K562 (cell line): Measurements from ENCODE around the gene PREX1. TPM values are rescaled to one million over a fixed set of nuclear protein-coding genes. Genes with fewer than 3 reads are reported as not detected.

Source experiments
- ATAC-seq: fragments of 200-7000 bp; cut with Tn5 transposase; 3 replicates; pipeline ENCODE4 v1.9.1; 2020; ENCODE audit warnings: moderate library complexity
- BruUV-seq: library from RNA; stranded (reverse); fragments of 400-500 nt; replicated peaks from 2 replicates; lab custom pipeline; 2021; lab: Mats Ljungman, UMichigan
- CTCF ChIA-PET: fragments of 300-600 bp; formaldehyde crosslinking; extraction: SDS; loops from one replicate; lab custom pipeline; 2021; ENCODE audit warnings: low intra/inter-chr PET ratio; lab: Yijun Ruan, JAX
- POLR2A ChIA-PET: fragments of 300-600, 350-650 bp; sonication (Branson Sonifier 250); formaldehyde crosslinking; extraction: SDS; loops from one replicate; lab custom pipeline; 2021; ENCODE audit warnings: antibody characterized with exemption, inconsistent platforms; lab: Yijun Ruan, JAX
- DNase-seq, 4 experiments: peaks; one replicate each; pipeline versions ENCODE4 v3.0.0 to v3.0.0-alpha.2; 2011 to 2018; ENCODE audit warnings: low spot score in 3 of 4, mixed read lengths in 3 of 4; ENCODE audit errors: extremely low read depth in 1 of 4
- FAIRE-seq: peaks from 2 replicates; lab custom pipeline; 2011; peaks lifted over from hg19 to GRCh38; lab: Jason Lieb, UNC
- H2AFZ ChIP-seq: 2 replicates; pipeline ENCODE4 v1.6.0; 2011; ENCODE audit warnings: low read depth, low read length, control low read depth, inconsistent platforms
- H3K27ac ChIP-seq: fragments of 200-600 bp; 3 replicates; pipeline ENCODE4 v1.8.0; 2011; ENCODE audit warnings: low read depth, mild to moderate bottlenecking, control low read depth, inconsistent platforms, low read length, moderate library complexity, mixed read lengths; ENCODE audit errors: extremely low read depth
- H3K27me3 ChIP-seq, 2 experiments: fragments of 300-600 bp in 1 of 2; 2 replicates in 1 of 2; 3 replicates in 1 of 2; pipeline versions ENCODE4 v1.6.0 to v1.8.0; 2011; ENCODE audit warnings: inconsistent platforms in 2 of 2, low read length in 2 of 2, mild to moderate bottlenecking in 1 of 2, mixed read lengths in 1 of 2, moderate library complexity in 1 of 2; ENCODE audit not compliant: control insufficient read depth in 2 of 2, insufficient read depth in 2 of 2
- H3K36me3 ChIP-seq: fragments of 300-600 bp; 3 replicates; pipeline ENCODE4 v1.8.0; 2011; ENCODE audit warnings: mild to moderate bottlenecking, low read length, inconsistent platforms; ENCODE audit not compliant: control insufficient read depth, insufficient read depth
- H3K4me1 ChIP-seq, 2 experiments: fragments of 200-600 bp in 1 of 2; replicated peaks in 1 of 2; 2 replicates in 1 of 2; 3 replicates in 1 of 2; pipeline versions ENCODE4 v1.5.1 to v1.8.0; 2011; ENCODE audit warnings: inconsistent platforms in 2 of 2, low read length in 2 of 2, mild to moderate bottlenecking in 1 of 2, mixed read lengths in 1 of 2, moderate library complexity in 1 of 2; ENCODE audit not compliant: control insufficient read depth in 2 of 2, insufficient read depth in 2 of 2
- H3K4me2 ChIP-seq: 2 replicates; pipeline ENCODE4 v1.6.1; 2011; ENCODE audit warnings: low read length, control low read depth, inconsistent platforms, mixed read lengths; ENCODE audit not compliant: insufficient read depth
- H3K4me3 ChIP-seq: fragments of 200-600 bp; sonication (generic), shearing (Covaris generic); 2 replicates; pipeline ENCODE4 v1.5.1; 2016; ENCODE audit warnings: control low read depth, inconsistent platforms
- H3K79me2 ChIP-seq: fragments of 200-600 bp; 3 replicates; pipeline ENCODE4 v1.8.0; 2011; ENCODE audit warnings: low read length, inconsistent platforms; ENCODE audit not compliant: control insufficient read depth, insufficient read depth
- H3K9ac ChIP-seq, 2 experiments: 2 replicates each; pipeline versions ENCODE4 v1.6.0 to v1.6.1; 2011; ENCODE audit warnings: low read depth in 2 of 2, low read length in 2 of 2, control low read depth in 1 of 2, inconsistent platforms in 1 of 2, mild to moderate bottlenecking in 1 of 2, mixed read lengths in 1 of 2; ENCODE audit not compliant: insufficient read depth in 1 of 2
- H3K9me1 ChIP-seq: one replicate; pipeline ENCODE4 v1.6.0; 2011; ENCODE audit warnings: inconsistent platforms, mild to moderate bottlenecking, low read length, moderate library complexity; ENCODE audit not compliant: control insufficient read depth, insufficient read depth
- H3K9me3 ChIP-seq: replicated peaks from 2 replicates; pipeline ENCODE4 v1.5.1; 2011; ENCODE audit warnings: low read depth, low read length, inconsistent platforms; ENCODE audit not compliant: control insufficient read depth, insufficient read depth
- H4K20me1 ChIP-seq: replicated peaks from 2 replicates; pipeline ENCODE4 v1.6.1; 2011; ENCODE audit warnings: low read length, inconsistent platforms, mixed read lengths; ENCODE audit not compliant: control insufficient read depth, insufficient read depth
- KLF1 ChIP-seq: fragments of 450-650 bp; IDR thresholded peaks from 2 replicates; pipeline ENCODE4 v1.6.1; 2016; ENCODE audit warnings: missing genetic modification characterization, missing compliant biosample characterization
- KLF13 ChIP-seq: fragments of 450-650 bp; IDR thresholded peaks from 2 replicates; pipeline ENCODE4 v1.6.1; 2016; ENCODE audit warnings: missing genetic modification characterization, low read depth, mild to moderate bottlenecking, missing compliant biosample characterization, moderate library complexity, borderline replicate concordance
- MED1 ChIP-seq: sonication (generic); formaldehyde crosslinking; IDR thresholded peaks from 2 replicates; pipeline ENCODE4 v1.8.1; 2023; ENCODE audit warnings: missing genetic modification reagents, borderline replicate concordance
- NFATC3 ChIP-seq: fragments of 450-650 bp; IDR thresholded peaks from 2 replicates; pipeline ENCODE4 v1.6.1; 2017; ENCODE audit warnings: mild to moderate bottlenecking
- NRF1 ChIP-seq, 2 experiments: fragments of 450-650 bp; IDR thresholded peaks in 1 of 2; conservative IDR thresholded peaks in 1 of 2; 2 replicates each; pipeline ENCODE4 v1.6.1; 2014; ENCODE audit warnings: mild to moderate bottlenecking in 2 of 2
- POLR3G ChIP-seq: IDR thresholded peaks from 2 replicates; pipeline ENCODE4 v1.6.1; 2011; ENCODE audit not compliant: insufficient read length, insufficient replicate concordance; ENCODE audit errors: extremely low read depth
- SMARCE1 ChIP-seq: fragments of 450-650 bp; IDR thresholded peaks from 2 replicates; pipeline ENCODE4 v1.7.1; 2016; ENCODE audit warnings: mild to moderate bottlenecking
- ZBTB17 ChIP-seq: fragments of 450-650 bp; formaldehyde crosslinking; IDR thresholded peaks from 2 replicates; pipeline ENCODE4 v1.4.0; 2020; ENCODE audit warnings: mild to moderate bottlenecking
- ZKSCAN1 ChIP-seq: fragments of 150-350 bp; IDR thresholded peaks from 2 replicates; pipeline ENCODE4 v1.6.1; 2016; ENCODE audit warnings: low read depth, low read length
- ZNF41 ChIP-seq: fragments of 250-450 bp; sonication (Bioruptor Pico); conservative IDR thresholded peaks from 2 replicates; pipeline ENCODE4 v1.4.0; 2020; ENCODE audit warnings: mild to moderate bottlenecking
- WGBS: fragments of 100-300 bp; shearing (Covaris generic); methylation state at CpG from one replicate; pipeline ENCODE4 v1.1.6; 2016; ENCODE audit warnings: low coverage, mixed read lengths; ENCODE audit not compliant: insufficient coverage; ENCODE audit errors: missing lambda C conversion rate; 5-methylcytosine and 5-hydroxymethylcytosine counted together
- in situ Hi-C: fragments of 300-500 bp; cut with MboI; formaldehyde crosslinking; loops from 4 replicates; pipeline ENCODE4 v1.15.0; 2018; ENCODE audit warnings: inconsistent platforms, mixed read lengths
- intact Hi-C: fragments of 100-400 bp; cut with micrococcal nuclease; formaldehyde crosslinking; loops from 2 replicates; pipeline ENCODE4 v1.14.2; 2022
- polyA plus RNA-seq, 8 experiments: library from polyadenylated mRNA; depleted of rRNA in 4 of 8; stranded (reverse) in 5 of 8; unstranded in 3 of 8; fragments of >200 nt; fragmentation: Nextera tagmentation in 2 of 8; fragmentation: Illumina TruSeq in 1 of 8; extraction: Ambion mirVana in 2 of 8; extraction: Trizol in 1 of 8; gene quantifications; 2 replicates each; pipeline versions ENCODE4 v1.2.1 to v1.2.3, GENCODE V29; 2011 to 2014; ENCODE audit warnings: inconsistent platforms in 1 of 8, missing spikeins in 1 of 8
- total RNA-seq, 7 experiments: library from RNA; depleted of rRNA in 6 of 7; stranded (reverse); fragments of >200 nt in 6 of 7; fragmentation: Illumina TruSeq in 2 of 7; extraction: Trizol in 2 of 7; gene quantifications; 2 replicates each; pipeline versions ENCODE4 v1.2.1 to v1.2.3, GENCODE V29; 2011 to 2021; ENCODE audit warnings: low replicate concordance in 1 of 7
- TF ChIP-seq, protein P1 (sequence below), 2 experiments: fragments of 450-650 bp; IDR thresholded peaks; 2 replicates each; pipeline ENCODE4 v1.6.1; 2018; ENCODE audit warnings: mild to moderate bottlenecking in 2 of 2, low read depth in 1 of 2; ENCODE audit not compliant: partially characterized antibody in 2 of 2
- TF ChIP-seq, protein P2 (sequence below): fragments of 450-650 bp; formaldehyde crosslinking; IDR thresholded peaks from 2 replicates; pipeline ENCODE4 v1.4.0; 2022; ENCODE audit warnings: mild to moderate bottlenecking, moderate library complexity

The PREX1 gene
- total and polyA plus RNA-seq, 9 of the 15 experiments (the other 6 are each of a cell fraction or from before 2014, with no cell fraction given): 0.37 to 10.4 (median 4.8) TPM

DNA sequence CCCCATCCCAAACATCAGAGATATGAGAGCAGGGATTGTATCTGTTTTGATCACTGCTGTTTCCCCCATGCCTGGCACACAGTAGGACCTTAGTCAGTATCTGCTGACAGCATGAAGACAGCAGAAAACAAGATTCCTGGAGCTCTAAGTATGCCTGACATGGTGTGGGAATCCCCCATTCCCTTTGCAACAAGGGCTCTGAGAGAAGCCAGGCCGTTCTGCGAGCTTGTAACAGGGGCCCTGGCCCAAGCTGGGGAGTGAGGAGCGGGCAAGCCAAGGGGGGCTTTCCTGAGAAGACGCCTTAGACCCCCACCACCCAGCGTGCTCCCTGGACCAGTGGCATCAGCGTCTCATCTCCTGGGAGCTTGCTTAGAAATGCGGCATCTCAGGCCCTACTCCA, 25.2 kb downstream of the PREX1 start:
- ChIA-PET CTCF (no interaction called here), POLR2A (interaction anchor here (1.0 kb wide), 2 partner anchors 11 to 21 kb away, joined by 3 to 5 read pairs; no protein-coding TSS in a partner anchor)
- WGBS: 25% methylated on average over 7 of the region's 7 CpGs
- Histone ChIP-seq H3K4me1 (peaks cover 1 to 12% of the 10 kb centered on the region in 2 experiments), H3K36me3 (no peaks in the 10 kb centered on the region), H2AFZ (no peak overlapping the region), H3K27ac (no peak overlapping the region), H3K4me3 (no peak overlapping the region), H3K4me2 (no peak overlapping the region), H3K27me3 (peaks cover 0 to 5% of the 10 kb centered on the region in 2 experiments; a peak in 2 of 5 replicates), H3K9me3 (no peaks in the 10 kb centered on the region), H3K9ac (0 out of 4 replicates have a peak overlapping the region, but pooled peaks of 1 of the 2 experiments have one; percentile 21), H3K79me2 (no peaks in the 10 kb centered on the region), H4K20me1 (peaks cover 6% of the 10 kb centered on the region), H3K9me1 (peaks cover 3% of the 10 kb centered on the region)
- BruUV-seq: no TSS peak
- ATAC-seq: no peak
- no peak for FAIRE-seq
- no peak for DNase-seq
- in situ Hi-C loops: no loop called here
- intact Hi-C loops: no loop called here
- no peak for TF ChIP-seq POLR3G
- TF ChIP-seq ZKSCAN1: peak; percentile 52; the same call in 1 of the 2 replicates
- TF ChIP-seq KLF13: no peak
- no peak for TF ChIP-seq ZBTB17 (CRISPR knock-in tag)
- no peak for TF ChIP-seq NRF1 (conservative IDR thresholded peaks at IDR 0.05 in 1 of 2, IDR thresholded peaks at IDR 0.05 in 1 of 2)

DNA sequence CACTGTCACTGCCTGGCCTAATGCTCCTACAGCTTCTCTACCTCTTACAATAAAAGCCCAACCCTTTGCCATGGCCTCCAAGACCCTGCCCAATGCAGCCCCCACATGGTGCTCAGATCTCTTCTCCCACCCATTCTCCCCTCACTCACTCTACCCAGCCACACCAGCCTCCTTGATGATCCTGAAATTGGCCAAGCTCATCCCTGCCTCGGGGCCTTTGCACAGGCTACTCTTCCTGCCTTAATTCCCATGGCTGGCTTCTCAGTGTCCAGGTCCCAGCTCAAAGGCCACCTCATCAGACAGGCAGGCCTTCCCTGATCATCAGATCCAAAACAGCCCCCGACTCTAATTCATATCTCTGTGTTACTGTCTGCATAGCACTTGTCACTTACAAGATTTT, 25.6 kb downstream of the PREX1 start:
- in situ Hi-C loops: no loop called here
- H3K36me3 ChIP-seq: no peaks in the 10 kb centered on the region
- ATAC-seq: no peak
- WGBS: 25% methylated on average over 2 of the region's 2 CpGs
- FAIRE-seq: no peak
- no peak overlapping the region for H3K9ac ChIP-seq
- no peak overlapping the region for H3K4me2 ChIP-seq
- peaks cover 4 to 12% of the 10 kb centered on the region in 2 experiments for H3K4me1 ChIP-seq
- DNase-seq: no peak
- no peaks in the 10 kb centered on the region for H3K9me3 ChIP-seq
- H3K27ac ChIP-seq: no peak overlapping the region
- peaks cover 0 to 5% of the 10 kb centered on the region in 2 experiments; a peak in 2 of 5 replicates for H3K27me3 ChIP-seq
- H2AFZ ChIP-seq: no peak overlapping the region
- intact Hi-C loops: no loop called here
- no TSS peak for BruUV-seq
- peaks cover 7% of the 10 kb centered on the region for H4K20me1 ChIP-seq
- peaks cover 3% of the 10 kb centered on the region for H3K9me1 ChIP-seq
- POLR2A ChIA-PET: interaction anchor here (1.0 kb wide), 1 partner anchor 21 kb away, joined by 5 read pairs; no protein-coding TSS in a partner anchor
- no peak overlapping the region for H3K4me3 ChIP-seq
- CTCF ChIA-PET: no interaction called here
- H3K79me2 ChIP-seq: no peaks in the 10 kb centered on the region
- TF ChIP-seq KLF1 (tag) (no peak), MED1 (CRISPR knock-in tag) (no peak), NFATC3 (no peak), ZNF41 (CRISPR knock-in tag) (no peak), SMARCE1 (no peak)
- TF ChIP-seq, protein P1, sequence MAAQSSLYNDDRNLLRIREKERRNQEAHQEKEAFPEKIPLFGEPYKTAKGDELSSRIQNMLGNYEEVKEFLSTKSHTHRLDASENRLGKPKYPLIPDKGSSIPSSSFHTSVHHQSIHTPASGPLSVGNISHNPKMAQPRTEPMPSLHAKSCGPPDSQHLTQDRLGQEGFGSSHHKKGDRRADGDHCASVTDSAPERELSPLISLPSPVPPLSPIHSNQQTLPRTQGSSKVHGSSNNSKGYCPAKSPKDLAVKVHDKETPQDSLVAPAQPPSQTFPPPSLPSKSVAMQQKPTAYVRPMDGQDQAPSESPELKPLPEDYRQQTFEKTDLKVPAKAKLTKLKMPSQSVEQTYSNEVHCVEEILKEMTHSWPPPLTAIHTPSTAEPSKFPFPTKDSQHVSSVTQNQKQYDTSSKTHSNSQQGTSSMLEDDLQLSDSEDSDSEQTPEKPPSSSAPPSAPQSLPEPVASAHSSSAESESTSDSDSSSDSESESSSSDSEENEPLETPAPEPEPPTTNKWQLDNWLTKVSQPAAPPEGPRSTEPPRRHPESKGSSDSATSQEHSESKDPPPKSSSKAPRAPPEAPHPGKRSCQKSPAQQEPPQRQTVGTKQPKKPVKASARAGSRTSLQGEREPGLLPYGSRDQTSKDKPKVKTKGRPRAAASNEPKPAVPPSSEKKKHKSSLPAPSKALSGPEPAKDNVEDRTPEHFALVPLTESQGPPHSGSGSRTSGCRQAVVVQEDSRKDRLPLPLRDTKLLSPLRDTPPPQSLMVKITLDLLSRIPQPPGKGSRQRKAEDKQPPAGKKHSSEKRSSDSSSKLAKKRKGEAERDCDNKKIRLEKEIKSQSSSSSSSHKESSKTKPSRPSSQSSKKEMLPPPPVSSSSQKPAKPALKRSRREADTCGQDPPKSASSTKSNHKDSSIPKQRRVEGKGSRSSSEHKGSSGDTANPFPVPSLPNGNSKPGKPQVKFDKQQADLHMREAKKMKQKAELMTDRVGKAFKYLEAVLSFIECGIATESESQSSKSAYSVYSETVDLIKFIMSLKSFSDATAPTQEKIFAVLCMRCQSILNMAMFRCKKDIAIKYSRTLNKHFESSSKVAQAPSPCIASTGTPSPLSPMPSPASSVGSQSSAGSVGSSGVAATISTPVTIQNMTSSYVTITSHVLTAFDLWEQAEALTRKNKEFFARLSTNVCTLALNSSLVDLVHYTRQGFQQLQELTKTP (IDR thresholded peaks at IDR 0.05; ENCODE audit: low read depth in 1 of 2, partially characterized antibody in 2 of 2): no peak
- TF ChIP-seq, protein P2, sequence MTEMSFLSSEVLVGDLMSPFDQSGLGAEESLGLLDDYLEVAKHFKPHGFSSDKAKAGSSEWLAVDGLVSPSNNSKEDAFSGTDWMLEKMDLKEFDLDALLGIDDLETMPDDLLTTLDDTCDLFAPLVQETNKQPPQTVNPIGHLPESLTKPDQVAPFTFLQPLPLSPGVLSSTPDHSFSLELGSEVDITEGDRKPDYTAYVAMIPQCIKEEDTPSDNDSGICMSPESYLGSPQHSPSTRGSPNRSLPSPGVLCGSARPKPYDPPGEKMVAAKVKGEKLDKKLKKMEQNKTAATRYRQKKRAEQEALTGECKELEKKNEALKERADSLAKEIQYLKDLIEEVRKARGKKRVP (CRISPR knock-in tag): no peak
